HL-60/S4 treated with retinoic acid at 250 ng/mL for 4 days and 3 days (cell line): Measurements from ENCODE around the gene PARD3.
"Not testable (repeated sequence)": the region's sequence is repeated elsewhere in the genome, so short reads cannot be mapped to it uniquely, and the experiment has no call there.

Experiments
- in situ Hi-C: fragments of 300-500 bp; cut with MboI; formaldehyde crosslinking; loops from 2 replicates; pipeline ENCODE4 v1.7.0; 2022; ENCODE audit warnings: low sequenced_read_pairs

The PARD3 gene

GRCh38 chr10:34413756-34414587 lies 401.1 kb downstream of the PARD3 start:
- in situ Hi-C loops = no loop called here

GRCh38 chr10:34413214-34413613 lies 401.9 kb downstream of the PARD3 start:
- in situ Hi-C loops = no loop called here

- in situ Hi-C loops = no loop called here
These were observed 406.1 kb downstream of the PARD3 start for GRCh38 chr10:34408956-34409355.

- in situ Hi-C loops = no loop called here
These were observed 406.7 kb downstream of the PARD3 start for GRCh38 chr10:34408381-34408780.

- in situ Hi-C loops = no loop called here
These were observed 407.7 kb downstream of the PARD3 start for GRCh38 chr10:34407324-34407805.

GRCh38 chr10:34406463-34407323 lies 408.4 kb downstream of the PARD3 start:
- in situ Hi-C loops = no loop called here

GRCh38 chr10:34405611-34406462 lies 409.3 kb downstream of the PARD3 start:
- in situ Hi-C loops = no loop called here

GRCh38 chr10:34403512-34403911 lies 411.6 kb downstream of the PARD3 start:
- in situ Hi-C loops = no loop called here

GRCh38 chr10:34400075-34400474 lies 415.0 kb downstream of the PARD3 start:
- in situ Hi-C loops = no loop called here

- in situ Hi-C loops = no loop called here
These were observed 416.1 kb downstream of the PARD3 start for GRCh38 chr10:34399013-34399412.

GRCh38 chr10:34397324-34397723 lies 417.8 kb downstream of the PARD3 start:
- in situ Hi-C loops = no loop called here

GRCh38 chr10:34396663-34397062 lies 418.4 kb downstream of the PARD3 start:
- in situ Hi-C loops = no loop called here

- in situ Hi-C loops = no loop called here
These were observed 422.4 kb downstream of the PARD3 start for GRCh38 chr10:34392641-34393170.

GRCh38 chr10:34391168-34391567 lies 423.9 kb downstream of the PARD3 start:
- in situ Hi-C loops = not testable (repeated sequence)

- in situ Hi-C loops = no loop called here
These were observed 425.3 kb downstream of the PARD3 start for GRCh38 chr10:34389801-34390200.

- in situ Hi-C loops = no loop called here
These were observed 428.2 kb downstream of the PARD3 start for GRCh38 chr10:34386921-34387320.

GRCh38 chr10:34384372-34384771 lies 430.7 kb downstream of the PARD3 start:
- in situ Hi-C loops = no loop called here

- in situ Hi-C loops = no loop called here
These were observed 432.5 kb downstream of the PARD3 start for GRCh38 chr10:34382626-34383025.

- in situ Hi-C loops = no loop called here
These were observed 434.2 kb downstream of the PARD3 start for GRCh38 chr10:34380856-34381255.

- in situ Hi-C loops = no loop called here
These were observed 436.8 kb downstream of the PARD3 start for GRCh38 chr10:34378297-34378696.

- in situ Hi-C loops = no loop called here
These were observed 437.3 kb downstream of the PARD3 start for GRCh38 chr10:34377833-34378232.
